Measurements from ENCODE around the gene SGCD. TPM values are rescaled to one million over a fixed set of nuclear protein-coding genes. Genes with fewer than 3 reads are reported as not detected.

The SGCD gene
- total and polyA plus RNA-seq, 2 of the 4 experiments (the other 2 are of a cell fraction): 5.8 to 10.6 TPM

- Histone ChIP-seq H3K18ac (ENCODE audit: low read depth, low read length) (peak overlapping the region; percentile 96), H2BK5ac (ENCODE audit: low read depth, low read length, poor library complexity, severe bottlenecking) (peak overlapping the region; percentile 52), H2BK120ac (ENCODE audit: low read depth, low read length) (0 out of 2 replicates have a peak overlapping the region, but pooled peaks have one; percentile 23), H3K9me3 (ENCODE audit: control insufficient read depth, insufficient read depth, low read length) (no peaks in the 10 kb centered on the region), H3K23ac (ENCODE audit: low read depth, low read length) (0 out of 2 replicates have a peak overlapping the region, but pooled peaks have one; percentile 10), H4K91ac (ENCODE audit: insufficient read depth, low read depth, low read length) (0 out of 2 replicates have a peak overlapping the region, but pooled peaks have one; percentile 21), H4K20me1 (ENCODE audit: insufficient read depth, low read length) (no peaks in the 10 kb centered on the region), H4K8ac (ENCODE audit: low read depth in 2 of 2, low read length in 2 of 2) (peak overlapping the region in 1 of 2 experiments; percentile 10; a peak in 2 of 4 replicates), H3K9ac (ENCODE audit: low read depth, low read length) (no peak overlapping the region), H3K4me3 (ENCODE audit: insufficient read depth, low read depth, low read length) (no peak overlapping the region), H3K9me1 (ENCODE audit: insufficient read depth, low read length) (no peaks in the 10 kb centered on the region), H3K36me3 (ENCODE audit: control insufficient read depth, insufficient read depth, low read length) (peaks cover 2% of the 10 kb centered on the region; the same call in 1 of the 2 replicates), H2AFZ (replicated peaks; ENCODE audit: low read length, poor library complexity) (no peak overlapping the region), H3K4ac (ENCODE audit: low read depth, low read length) (0 out of 2 replicates have a peak overlapping the region, but pooled peaks have one; percentile 8), H3K4me1 (ENCODE audit: control insufficient read depth, insufficient read depth, low read length) (peaks cover 9% of the 10 kb centered on the region), H3K27ac (ENCODE audit: insufficient read depth, low read length) (peak overlapping the region; percentile 62; the same call in 1 of the 2 replicates), H3K4me2 (ENCODE audit: low read depth, low read length) (peak overlapping the region; percentile 12; the same call in 1 of the 2 replicates), H2BK20ac (ENCODE audit: low read depth, low read length) (no peak overlapping the region), H3K14ac (replicated peaks; ENCODE audit: low read depth, low read length) (no peak overlapping the region; the same call in 1 of the 2 replicates), H2AK5ac (ENCODE audit: low read depth, low read length) (no peak overlapping the region), H4K5ac (ENCODE audit: low read depth, low read length) (peak overlapping the region; percentile 92), H3K79me1 (ENCODE audit: low read depth in 1 of 2, low read length in 2 of 2) (0 out of 4 replicates have a peak, but pooled peaks cover 0 to 2% of the 10 kb centered on the region in 2 experiments), H2AK9ac (replicated peaks; ENCODE audit: low read depth, low read length, poor library complexity) (no peak overlapping the region), H3K27me3 (ENCODE audit: control insufficient read depth, insufficient read depth, low read length) (no peaks in the 10 kb centered on the region), H3K56ac (ENCODE audit: extremely low read depth, insufficient read depth, low read length) (no peak overlapping the region), H2BK15ac (ENCODE audit: low read depth, low read length) (0 out of 3 replicates have a peak overlapping the region, but pooled peaks have one; percentile 11)
- ChIA-PET POLR2A (ENCODE audit: unreplicated experiment) (no interaction called here), CTCF (interaction anchor here (0.8 kb wide), 1 partner anchor 26 kb away, joined by 3 read pairs; no protein-coding TSS in a partner anchor)
- intact Hi-C loops (cut with micrococcal nuclease) (no loop called here), in situ Hi-C loops (cut with MboI; ENCODE audit: low sequenced_read_pairs) (no loop called here), dilution Hi-C loops (cut with HindIII; ENCODE audit: low sequenced_read_pairs, unreplicated experiment) (no loop called here)
- TF ChIP-seq BHLHE40 (IDR thresholded peaks at IDR 0.05; ENCODE audit: low read depth, low read length): no peak
- TF ChIP-seq FOS (IDR thresholded peaks at IDR 0.05; ENCODE audit: low read depth, low read length): no peak
- TF ChIP-seq RFX5 (IDR thresholded peaks at IDR 0.05; ENCODE audit: low read depth, low read length): no peak
- TF ChIP-seq ELK1 (IDR thresholded peaks at IDR 0.05; ENCODE audit: borderline replicate concordance, low read depth, low read length): no peak
- TF ChIP-seq SMC3 (IDR thresholded peaks at IDR 0.05; ENCODE audit: low read depth, low read length): no peak
- no peak for TF ChIP-seq USF2 (IDR thresholded peaks at IDR 0.05; ENCODE audit: low read depth, low read length)
- DNase-seq: peak; percentile 74
- BruUV-seq (replicated peaks): no TSS peak
- ATAC-seq (ENCODE audit: low read depth): peak; percentile 59
- 17% methylated on average over 1 of the region's 9 CpGs; no CpG with 5 or more reads in 1 of the 2 experiments for WGBS, 2 experiments (ENCODE audit: extremely low coverage in 2 of 2, insufficient read length in 1 of 2)
Observed at GRCh38 chr5:156526081-156526925, 199.3 kb downstream of the SGCD start.

All from IMR-90 (cell line).